ENCODE data around the gene SOX10.

Gene SOX10

GRCh38 chr22:38016182-38017151 lies 32.1 kb upstream of the SOX10 start:
- DNase-seq: no peak

- no peak for DNase-seq
These were observed 29.7 kb upstream of the SOX10 start for GRCh38 chr22:38014083-38014482.

DNA sequence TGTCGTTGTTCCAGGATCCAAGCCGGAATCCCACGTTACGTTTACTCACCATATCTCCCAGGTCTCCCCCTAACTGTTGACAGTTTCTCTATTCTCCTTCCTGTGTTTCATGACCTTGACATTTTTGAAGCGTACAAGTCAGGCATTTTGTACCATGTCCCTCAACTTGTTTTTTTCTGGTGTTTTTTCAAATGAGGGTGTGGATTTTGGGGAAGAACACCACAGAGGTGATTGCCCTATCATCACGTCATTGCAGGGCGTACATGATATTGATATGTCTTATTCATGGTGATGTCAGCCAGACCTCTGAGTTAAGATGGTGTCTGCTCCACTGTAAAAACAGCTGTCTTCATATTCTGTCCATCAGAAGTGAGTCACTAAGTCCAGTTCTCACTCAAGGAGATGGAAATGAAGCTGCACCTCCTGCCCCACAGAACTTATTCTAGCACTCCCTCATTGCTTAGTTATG lies 28.3 kb upstream of the SOX10 start:
- DNase-seq: no peak

GRCh38 chr22:38009000-38009806 lies 24.8 kb upstream of the SOX10 start:
- no peak for DNase-seq

DNA sequence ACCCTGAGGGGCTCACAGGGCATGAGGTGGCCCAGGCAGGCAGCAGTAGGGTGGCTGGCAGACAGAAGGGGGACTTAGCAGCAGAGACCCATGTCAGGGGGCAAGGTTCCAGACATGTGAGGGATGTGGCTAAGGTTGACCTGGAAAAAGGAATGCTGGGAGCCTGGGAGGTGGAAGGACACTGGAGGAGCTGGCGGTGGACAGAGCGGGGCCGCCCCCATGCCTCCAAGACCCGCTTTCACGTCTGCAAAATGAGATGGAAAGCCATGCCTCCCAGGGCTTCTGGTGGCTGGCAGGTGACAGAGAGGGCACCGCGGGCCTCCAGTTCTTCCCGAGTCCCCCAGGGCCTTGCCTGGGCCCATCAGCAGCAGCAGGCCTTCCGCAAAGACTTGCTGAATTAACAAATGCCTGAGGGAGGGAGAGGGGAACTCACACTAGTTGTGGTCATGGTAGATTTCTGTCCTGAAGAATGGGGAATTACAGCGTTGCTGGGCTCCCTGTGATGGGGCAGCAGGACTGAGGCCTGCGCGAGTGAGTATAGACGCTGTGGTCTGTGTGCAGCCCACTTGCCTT lies 23.1 kb upstream of the SOX10 start:
- DNase-seq: no peak

DNA sequence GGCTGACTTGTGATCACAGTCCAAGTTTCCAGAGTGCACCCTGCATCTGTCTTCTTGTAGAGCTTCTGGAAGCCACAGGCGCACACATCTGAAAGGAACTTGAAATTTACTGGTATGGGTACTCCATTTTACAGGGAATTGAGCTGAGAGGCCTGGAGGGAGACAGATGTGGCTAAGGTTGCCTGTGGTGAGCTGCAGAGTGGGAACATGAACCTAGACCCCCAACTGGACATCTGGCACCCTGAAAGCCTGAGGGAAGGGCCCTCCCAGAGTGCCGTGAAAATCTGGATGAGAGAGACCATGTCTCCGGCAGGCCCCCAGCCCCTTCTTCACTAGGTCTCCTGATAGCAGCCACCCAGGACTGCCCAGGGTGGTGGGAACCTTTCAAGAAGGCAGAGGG lies 22.6 kb upstream of the SOX10 start:
- no peak for DNase-seq

GRCh38 chr22:38005943-38006342 lies 21.6 kb upstream of the SOX10 start:
- DNase-seq: no peak

- no peak for DNase-seq
These were observed 15.4 kb upstream of the SOX10 start for GRCh38 chr22:37999640-38000272.

- no peak for DNase-seq
These were observed 14.9 kb upstream of the SOX10 start for GRCh38 chr22:37999236-37999635.

DNA sequence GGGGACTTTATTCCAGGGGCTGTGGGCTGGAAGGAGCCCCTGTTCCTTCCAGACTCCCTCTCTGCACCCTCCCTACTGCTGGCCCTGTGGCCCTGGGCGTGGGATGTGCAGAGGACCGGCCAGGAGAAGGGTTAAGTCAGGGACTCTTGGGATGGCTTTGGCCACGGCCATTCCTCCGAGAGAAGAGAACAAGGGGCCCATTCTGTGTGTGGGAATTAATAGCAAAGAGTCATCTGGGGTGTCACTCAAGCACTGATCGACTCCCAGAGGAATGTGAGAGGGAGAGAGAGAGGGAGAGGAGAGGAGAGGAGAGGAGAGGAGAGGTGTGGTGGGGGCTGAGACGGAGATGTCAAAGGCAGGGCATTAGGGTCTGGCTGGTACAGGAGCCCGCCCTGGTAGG lies 14.2 kb upstream of the SOX10 start:
- DNase-seq: no peak

- DNase-seq: no peak
These were observed 12.3 kb upstream of the SOX10 start for GRCh38 chr22:37996515-37997246.

DNA sequence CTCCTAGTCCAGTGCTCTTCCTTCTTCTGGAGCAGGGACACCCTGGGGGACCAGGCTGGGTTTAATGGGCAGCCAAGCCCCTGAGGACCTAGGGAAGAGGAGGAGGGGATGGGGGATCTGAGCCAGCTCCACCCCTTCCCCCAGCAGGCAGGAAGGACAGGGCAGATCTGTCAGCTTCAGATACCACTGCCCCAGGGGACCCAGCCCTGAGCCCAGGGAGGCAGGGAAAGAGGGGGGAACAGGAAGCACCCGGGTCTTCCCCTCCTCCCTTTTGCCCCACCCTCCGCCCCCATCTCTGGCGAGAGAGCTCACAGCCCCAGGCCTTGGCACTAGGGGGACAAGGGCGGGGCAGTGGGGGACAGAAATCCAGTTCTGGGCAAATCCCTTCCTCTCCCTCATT lies 11.7 kb upstream of the SOX10 start:
- DNase-seq: no peak

DNA sequence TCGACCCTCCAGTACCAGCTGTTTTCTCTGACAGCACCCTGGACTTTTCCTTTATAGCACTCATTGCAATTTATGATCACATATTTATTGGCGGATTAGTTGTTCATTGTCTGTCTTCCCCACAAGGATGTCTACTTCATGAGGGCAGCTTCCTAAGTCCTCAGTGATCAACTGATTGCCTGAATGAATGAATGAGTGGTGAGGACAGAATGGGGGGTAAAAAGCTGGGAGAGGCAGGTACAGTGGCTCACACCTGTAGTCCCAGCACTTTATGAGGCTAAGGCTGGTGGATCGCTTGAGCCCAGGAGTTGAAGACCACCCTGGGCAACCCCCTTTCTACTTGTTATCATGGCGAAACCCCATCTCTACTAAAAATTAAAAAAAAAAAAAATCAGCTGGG lies 11.1 kb upstream of the SOX10 start:
- no peak for DNase-seq

DNA sequence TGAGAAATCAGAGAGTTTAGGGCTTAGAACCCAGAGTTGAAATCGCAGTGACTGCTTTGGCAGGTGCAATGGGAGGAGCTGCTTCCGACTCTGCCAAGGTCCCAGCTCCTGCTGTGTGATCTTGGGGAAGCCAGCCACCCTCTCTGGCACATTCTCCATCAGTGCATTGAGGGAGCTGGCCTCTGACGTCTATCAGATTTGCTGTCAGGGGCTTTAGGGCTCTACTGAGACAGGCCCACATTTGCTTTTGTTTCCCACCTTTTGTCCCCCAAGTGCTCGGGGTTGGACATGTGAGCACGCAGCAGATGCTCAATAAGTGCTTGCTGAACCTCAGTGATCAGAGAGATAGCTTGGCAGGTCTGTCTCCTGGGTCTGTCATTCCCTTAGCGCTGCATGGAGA lies 10.6 kb upstream of the SOX10 start:
- DNase-seq: no peak

GRCh38 chr22:37994049-37994448 lies 9.7 kb upstream of the SOX10 start:
- no peak for DNase-seq

DNA sequence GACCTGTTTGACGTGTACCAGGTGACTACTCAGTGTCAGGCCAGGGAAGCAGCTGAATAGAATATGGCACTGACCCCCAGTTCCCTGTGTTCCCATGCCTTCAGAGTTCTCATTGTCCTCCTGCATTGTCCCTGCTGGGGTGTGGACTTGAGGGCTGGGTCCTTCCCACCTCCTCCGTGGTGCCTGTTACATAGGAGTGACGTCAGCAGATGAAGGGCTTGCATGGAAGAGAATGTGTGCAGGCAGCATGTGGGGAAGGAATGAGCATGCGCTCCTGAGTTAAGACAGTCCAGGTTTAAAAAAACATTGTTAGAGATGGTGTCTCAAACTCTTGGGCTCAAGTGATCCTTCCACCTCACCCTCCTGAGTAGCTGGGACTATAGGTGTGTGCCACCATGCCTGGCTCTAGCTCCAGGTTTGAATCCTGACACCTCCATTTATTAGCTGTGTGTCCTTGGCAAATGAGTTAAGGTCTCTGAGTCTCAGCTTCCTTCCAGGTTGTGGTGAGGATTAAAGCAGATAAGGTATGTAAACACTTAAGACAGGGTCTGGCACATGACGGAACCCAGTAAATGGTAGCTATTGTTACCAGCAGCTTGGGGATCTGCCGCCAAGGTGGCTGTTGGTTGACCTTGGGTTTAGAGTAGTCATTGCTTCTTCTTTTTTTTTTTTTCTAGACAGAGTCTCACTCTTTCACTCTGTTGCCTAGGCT lies 7.5 kb upstream of the SOX10 start:
- DNase-seq: no peak

GRCh38 chr22:37990862-37991261 lies 6.5 kb upstream of the SOX10 start:
- DNase-seq: no peak

DNA sequence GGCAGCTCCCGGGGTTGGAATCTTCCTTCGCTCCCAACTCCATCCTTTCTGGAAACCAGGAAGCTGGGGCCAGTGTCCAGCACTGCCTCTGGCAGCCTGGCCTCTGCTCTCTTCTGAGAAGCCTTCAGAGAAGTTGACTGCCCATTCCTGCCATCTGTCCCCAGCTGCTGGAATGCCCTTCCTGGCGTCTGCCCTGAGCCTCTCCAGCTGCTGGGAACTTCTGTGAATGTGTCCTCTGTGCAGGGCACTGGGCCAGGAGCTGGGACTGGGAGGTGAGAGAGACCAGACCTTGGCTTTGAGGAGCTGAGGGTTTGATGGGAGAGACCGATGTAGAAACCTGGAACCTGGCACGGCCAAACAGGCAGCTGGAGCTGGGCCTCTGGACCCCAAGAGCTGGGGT lies 5.9 kb upstream of the SOX10 start:
- no peak for DNase-seq

DNA sequence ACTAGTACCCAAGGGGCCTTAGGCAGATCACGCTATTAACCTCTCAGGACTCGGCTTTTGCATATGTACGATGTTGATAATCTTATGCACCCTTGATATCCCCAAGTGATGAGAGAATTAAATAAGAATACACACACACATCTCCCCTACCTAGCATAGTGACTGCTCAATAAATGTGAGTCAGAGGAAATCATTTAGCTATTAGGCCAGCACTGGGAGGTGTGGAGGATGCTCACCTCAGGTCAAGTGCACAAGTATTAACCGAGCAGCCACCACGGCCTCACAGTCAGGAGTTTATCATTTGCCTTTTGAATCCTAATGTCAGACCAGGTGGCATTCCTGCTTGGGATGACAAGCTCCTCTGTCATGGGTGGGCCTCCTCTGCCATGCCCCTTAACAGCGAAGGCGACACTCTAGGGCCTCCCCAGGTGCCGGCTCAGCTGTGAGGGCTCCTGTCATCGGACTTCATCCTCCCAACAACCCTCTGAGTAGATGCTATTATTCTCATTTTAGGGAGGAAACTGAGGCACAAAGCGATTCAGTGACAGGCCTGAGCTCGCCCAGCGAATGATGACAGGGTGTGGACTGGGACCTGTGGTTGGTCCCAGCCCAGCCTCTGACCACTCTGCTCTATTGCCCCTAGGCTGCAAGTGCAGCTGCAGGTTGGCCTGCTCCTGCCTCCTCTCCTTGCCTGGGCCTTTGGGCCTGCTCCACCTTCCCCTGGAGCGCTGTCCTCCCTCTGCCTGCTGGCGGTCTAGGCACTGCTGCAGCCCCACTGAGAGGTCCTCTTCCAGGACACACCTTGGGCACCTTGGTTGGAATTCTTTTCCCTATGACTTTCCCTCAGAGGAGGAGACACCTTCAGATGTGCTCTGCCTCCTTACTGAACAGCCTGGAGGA lies 5.0 kb upstream of the SOX10 start:
- DNase-seq: no peak

GRCh38 chr22:37986371-37986770 lies 2.0 kb upstream of the SOX10 start:
- DNase-seq: no peak
